HG03575 (cell line): Measurements from ENCODE around the gene RELN.

ENCODE experiments used
- ATAC-seq: cut with Tn5 transposase; IDR thresholded peaks from one replicate; pipeline ENCODE4 v1.9.1; 2021; ENCODE audit not compliant: unreplicated experiment, insufficient number of reproducible peaks, low FRiP score; ENCODE audit errors: extremely low read depth

Gene RELN

GRCh38 chr7:103712991-103713778, 276.3 kb downstream of the RELN start:
- ATAC-seq = no peak

DNA sequence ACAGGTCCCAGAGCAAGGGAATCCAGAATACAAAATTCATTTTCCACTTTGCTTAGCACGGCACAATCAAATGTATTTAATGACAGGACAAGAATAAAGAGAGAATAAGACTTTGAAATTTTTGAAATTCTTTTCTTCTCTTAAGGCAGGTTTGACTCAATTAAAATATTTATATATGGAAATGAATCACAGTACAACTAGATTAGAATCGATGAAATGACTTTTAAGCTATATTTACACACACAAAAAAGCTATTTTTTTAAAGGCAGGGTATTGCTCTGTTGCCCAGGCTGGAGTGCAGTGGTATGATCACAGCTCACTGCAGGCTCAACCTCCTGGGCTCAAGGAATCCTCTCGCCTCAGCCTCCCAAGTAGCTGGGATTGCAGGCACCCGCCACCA, 278.0 kb downstream of the RELN start:
- no peak for ATAC-seq

DNA sequence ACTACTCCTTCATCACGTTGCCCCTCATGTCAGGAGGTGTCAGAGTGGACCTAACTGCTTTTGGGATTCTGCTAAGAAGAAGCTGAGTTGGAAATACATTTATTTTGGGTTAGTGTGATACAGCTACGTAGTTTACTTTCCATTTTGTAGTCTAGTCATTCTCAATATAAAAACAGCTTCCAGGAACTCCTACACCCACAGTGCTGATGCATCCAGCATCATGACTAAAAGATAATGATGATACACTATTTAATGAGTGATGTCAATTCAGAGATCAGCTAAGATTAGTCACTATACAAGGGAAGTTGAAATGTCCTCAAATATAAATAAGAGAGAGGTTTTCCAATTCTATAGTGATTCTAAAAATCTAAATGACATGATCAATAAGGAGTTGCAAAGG, 279.2 kb downstream of the RELN start:
- ATAC-seq = no peak

DNA sequence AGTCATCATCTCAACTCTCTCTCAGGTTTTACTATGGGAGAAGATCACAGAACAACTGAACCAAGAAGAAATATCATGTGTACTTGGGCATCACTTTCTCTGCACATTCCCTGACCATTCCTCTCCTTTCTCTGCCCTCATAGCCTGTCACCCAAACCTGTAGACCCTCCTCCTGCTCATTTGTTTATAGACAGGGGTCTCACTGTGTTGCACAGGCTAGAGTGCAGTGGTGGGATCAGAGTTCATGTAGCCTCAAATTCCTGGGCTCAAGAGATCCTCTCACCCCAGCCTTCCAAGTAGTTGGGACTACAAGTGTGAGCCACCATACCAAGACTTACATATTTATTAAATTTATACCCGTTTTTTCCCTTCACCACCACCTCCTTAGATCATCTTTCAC, 282.7 kb downstream of the RELN start:
- ATAC-seq = no peak

- no peak for ATAC-seq
Observed at GRCh38 chr7:103705542-103705941, 283.9 kb downstream of the RELN start.

DNA sequence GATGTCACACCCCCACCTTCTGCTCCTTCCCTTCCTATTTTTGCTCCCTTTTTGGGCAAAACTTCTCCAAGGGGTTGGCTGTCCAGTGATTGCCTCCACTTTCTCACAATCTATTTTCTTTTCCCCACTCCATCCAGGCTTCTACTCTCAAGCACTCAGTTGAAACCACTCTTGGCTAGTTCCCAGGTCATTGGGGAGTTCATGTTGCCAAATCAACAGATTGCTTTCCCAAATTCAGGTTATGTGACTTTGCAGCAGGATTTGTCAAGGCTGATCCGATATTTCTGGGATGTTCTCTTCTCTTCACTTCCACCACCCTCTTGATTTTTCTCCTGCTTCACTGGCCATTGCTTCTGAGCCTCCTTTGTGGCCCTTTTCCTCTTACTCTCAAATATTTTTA, 284.8 kb downstream of the RELN start:
- no peak for ATAC-seq

DNA sequence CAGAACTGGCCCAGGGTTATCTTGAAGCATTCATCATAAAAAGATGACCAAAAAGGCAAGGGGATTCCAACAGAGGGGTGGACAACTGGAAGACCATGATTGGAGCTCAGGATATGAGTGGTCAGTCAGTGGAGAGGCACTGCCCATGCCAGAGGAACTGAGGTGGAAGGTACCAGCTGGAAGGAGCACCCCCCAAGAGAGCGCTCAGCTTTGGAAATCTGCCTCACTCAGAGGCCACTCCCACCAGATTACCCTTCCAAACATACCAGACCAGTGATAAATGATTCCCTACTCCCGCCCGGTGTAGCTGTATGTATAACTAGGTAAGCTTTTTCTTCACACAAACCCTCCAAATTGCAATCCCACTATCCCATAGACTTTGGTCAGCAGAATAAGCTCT, 286.5 kb downstream of the RELN start:
- ATAC-seq = no peak

GRCh38 chr7:103702454-103702853, 287.0 kb downstream of the RELN start:
- no peak for ATAC-seq

DNA sequence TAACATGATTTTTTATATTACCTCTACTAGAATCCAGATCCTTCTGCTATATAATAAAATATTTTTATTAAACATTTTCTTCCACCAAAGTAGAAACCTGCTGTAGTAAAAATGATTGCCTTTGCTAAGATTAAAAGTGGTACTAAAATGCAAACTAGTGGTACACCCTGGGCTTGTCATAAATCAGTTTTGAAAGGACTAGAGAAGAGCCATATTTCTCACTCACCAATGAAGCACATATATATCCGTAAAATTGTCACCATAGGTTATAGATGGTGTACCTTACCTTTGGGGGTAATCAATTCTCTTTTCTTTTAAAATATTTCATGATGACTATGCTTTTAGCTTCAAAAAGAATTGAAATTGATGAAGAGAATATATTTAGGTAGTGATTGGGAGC, 290.4 kb downstream of the RELN start:
- no peak for ATAC-seq

- ATAC-seq = no peak
Observed at GRCh38 chr7:103698064-103698463, 291.4 kb downstream of the RELN start.

GRCh38 chr7:103695521-103695920, 293.9 kb downstream of the RELN start:
- no peak for ATAC-seq

- ATAC-seq = no peak
Observed at GRCh38 chr7:103694304-103694703, 295.2 kb downstream of the RELN start.

- ATAC-seq = no peak
Observed at GRCh38 chr7:103691291-103691690, 298.2 kb downstream of the RELN start.

GRCh38 chr7:103690242-103690974, 299.1 kb downstream of the RELN start:
- ATAC-seq = no peak

DNA sequence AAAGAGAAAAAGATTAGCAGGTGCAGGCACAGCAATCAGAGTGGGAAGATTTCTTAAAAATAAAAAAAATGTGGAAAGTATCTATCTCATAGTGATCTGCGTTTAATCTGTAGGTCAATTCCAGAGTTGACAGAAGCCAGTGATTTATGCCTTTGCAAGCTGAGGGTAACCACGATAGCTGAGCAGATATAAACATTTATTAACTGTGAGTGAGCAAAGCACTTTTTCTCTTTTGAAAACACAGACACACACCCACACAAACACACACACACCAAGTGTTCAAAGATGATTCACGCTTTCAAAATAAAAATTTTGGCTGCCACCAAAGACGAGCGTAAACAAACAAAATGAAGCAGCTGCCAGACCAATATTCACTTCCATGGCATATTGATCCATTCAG, 300.2 kb downstream of the RELN start:
- no peak for ATAC-seq

DNA sequence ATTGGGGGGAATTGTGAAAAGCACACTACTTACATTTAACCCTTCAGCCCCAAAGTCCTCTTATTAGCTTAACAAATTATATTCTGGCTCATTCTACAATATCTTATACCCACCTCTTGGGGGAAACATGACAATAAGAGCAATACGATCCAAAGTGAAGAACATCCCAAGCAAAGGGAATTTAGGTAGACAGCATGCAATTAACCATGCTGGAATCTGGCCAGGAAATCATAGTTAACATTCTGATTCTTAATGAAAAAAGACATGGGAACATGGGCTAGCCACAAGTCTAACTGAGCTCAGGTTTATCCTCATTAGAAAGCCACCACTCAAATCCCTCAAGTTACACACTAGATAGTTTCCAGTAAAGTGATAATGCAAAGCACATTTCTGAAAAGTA, 301.5 kb downstream of the RELN start:
- no peak for ATAC-seq

GRCh38 chr7:103687272-103687671, 302.2 kb downstream of the RELN start:
- ATAC-seq = no peak

GRCh38 chr7:103686763-103687162, 302.7 kb downstream of the RELN start:
- no peak for ATAC-seq

DNA sequence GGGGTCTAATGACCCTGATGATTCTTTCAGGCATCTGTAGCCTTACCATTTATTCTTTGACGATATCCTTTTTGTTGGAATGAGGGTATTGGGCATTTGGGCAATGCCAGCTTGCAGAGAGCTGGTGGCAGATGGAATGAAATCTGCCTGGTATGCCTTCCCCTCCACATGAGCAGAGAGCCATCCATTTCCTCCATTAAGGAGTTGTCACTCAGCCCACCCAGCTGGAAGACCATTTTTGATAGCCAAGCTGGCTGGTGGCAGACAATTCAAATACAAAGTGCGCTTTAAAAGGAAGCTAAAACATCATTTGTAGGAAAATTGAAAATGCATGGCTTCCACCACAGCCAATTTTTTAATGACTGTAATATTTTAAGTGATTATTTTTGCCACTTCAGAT, 303.4 kb downstream of the RELN start:
- no peak for ATAC-seq

DNA sequence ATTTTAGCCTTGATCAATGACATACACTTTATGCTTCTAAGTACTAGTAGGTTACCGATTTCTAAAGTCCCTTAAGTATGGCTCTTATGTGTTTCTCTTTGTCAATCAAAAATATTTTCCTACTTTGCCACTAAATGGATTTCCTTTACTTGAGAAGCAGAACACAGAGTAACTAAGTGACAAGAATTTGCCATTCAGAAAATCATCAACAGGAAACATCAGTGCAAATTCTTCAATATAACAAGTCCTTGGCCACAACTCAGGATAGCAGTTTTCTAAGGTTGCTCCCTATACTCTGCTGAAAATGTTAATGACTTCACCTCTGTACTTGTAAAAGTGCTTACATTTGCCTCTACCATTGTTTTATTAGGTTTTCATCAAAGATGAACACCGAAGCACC, 303.8 kb downstream of the RELN start:
- ATAC-seq = no peak

GRCh38 chr7:103683348-103683747, 306.1 kb downstream of the RELN start:
- no peak for ATAC-seq
